Measurements from ENCODE around the gene RAP2A.

Gene RAP2A

DNA sequence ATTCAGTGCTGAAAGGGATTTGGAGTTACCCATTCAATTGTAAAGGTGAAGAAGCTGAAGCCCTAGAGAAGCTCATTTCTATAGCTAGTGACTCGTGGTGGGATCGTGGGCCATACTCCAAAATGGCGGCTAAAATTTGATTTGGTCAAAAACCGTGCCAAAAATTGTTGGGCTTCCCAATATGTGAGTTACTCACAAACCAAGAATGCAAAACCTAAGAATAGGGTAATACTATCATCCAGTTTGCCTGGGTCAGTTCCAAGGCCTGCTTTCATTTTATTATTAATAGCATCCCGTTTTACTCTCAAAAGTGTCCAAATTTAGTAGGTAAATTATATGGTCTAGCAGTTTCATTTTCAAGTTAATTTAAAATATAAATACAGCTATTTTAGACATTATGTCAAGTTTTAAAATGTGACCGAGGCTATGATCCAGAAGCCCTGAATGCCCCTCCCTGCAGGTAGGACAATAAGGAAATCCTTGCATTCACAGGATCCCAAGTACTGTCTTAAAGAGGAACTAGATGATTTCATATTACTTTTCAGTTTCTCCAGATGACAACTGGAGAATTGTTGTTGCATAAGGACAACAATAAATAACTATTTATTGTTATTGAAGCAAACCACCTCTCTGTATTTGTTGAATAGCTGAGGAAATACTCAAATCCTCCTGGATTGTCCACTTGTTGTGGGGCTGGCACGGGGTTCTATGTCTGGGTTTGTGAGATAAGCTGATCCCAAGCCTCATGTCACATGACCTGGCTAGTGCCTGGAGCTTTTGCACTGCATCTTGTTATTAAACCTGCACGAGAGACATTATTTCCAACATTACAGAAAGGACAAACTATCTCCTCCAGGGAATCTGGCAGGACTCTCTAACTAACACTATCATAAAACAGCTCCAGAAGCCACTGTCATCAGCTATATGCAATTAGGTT, 11.6 kb upstream of the RAP2A start:
- H3K4me3 ChIP-seq (ENCODE audit: low read depth, low read length), result no peak overlapping the region
- TF ChIP-seq, protein P1, sequence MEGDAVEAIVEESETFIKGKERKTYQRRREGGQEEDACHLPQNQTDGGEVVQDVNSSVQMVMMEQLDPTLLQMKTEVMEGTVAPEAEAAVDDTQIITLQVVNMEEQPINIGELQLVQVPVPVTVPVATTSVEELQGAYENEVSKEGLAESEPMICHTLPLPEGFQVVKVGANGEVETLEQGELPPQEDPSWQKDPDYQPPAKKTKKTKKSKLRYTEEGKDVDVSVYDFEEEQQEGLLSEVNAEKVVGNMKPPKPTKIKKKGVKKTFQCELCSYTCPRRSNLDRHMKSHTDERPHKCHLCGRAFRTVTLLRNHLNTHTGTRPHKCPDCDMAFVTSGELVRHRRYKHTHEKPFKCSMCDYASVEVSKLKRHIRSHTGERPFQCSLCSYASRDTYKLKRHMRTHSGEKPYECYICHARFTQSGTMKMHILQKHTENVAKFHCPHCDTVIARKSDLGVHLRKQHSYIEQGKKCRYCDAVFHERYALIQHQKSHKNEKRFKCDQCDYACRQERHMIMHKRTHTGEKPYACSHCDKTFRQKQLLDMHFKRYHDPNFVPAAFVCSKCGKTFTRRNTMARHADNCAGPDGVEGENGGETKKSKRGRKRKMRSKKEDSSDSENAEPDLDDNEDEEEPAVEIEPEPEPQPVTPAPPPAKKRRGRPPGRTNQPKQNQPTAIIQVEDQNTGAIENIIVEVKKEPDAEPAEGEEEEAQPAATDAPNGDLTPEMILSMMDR (IDR thresholded peaks at IDR 0.05; ENCODE audit: borderline replicate concordance, insufficient read depth, low read depth, low read length), result no peak

DNA sequence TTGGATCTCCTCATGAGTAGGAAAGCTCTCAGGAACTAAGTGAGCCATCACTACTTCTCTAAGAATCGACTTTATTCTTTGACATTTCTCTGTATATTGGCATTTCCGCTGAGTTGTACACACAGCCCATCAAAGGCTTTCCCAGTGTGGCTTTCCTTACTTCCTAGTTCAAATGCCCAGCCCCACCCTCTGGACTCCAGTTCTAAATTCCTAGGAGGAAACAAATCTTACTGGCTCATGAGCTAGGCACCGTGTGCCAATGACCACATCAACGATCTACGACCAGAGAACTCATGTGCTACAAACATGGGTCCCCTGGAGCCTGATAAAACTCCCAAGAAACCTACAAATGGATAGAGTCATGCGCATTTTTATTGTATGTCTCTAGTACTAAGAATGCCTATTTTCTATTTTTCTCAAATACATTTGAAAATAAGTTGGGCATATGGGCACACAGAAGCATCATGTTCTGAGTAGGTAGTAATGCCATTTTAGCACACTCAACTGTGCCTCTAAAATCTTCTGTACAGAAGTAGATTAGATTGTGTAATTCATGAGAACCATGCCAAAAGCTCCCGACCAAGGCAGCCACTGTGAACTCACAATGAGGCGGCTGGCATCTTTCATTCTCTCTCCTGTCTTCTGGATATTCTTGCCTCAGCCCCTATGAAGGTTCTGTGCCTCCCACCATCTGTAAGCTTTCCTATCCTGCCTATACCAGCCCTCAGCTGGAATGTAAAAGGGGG, 10.5 kb upstream of the RAP2A start:
- H3K4me3 ChIP-seq (ENCODE audit: low read depth, low read length), result no peak overlapping the region
- TF ChIP-seq, protein P1 (IDR thresholded peaks at IDR 0.05; ENCODE audit: borderline replicate concordance, insufficient read depth, low read depth, low read length), result no peak

- H3K4me3 ChIP-seq (ENCODE audit: low read depth, low read length), result no peak overlapping the region
- TF ChIP-seq, protein P1 (IDR thresholded peaks at IDR 0.05; ENCODE audit: borderline replicate concordance, insufficient read depth, low read depth, low read length), result no peak
Measured at GRCh38 chr13:97425590-97425989, 8.4 kb upstream of the RAP2A start.

DNA sequence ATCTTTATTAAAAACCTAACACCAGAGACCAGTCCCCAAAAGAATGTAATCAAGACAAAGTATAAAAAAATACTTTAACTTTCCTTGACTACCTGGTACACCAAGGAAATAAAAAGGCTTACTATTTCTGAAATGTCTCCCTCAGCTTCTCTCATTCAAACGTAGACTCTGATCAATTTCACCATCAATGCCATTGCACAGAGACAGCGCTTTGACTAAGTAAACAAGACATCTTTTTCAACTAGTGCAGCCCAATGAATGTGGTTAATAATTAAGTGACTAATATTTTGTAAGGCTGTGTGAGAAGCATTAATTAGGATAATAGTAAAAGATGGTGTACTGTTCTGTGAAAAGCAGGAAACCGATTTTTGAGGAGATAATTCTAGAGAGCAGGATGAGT, 7.3 kb upstream of the RAP2A start:
- no peak overlapping the region for H3K4me3 ChIP-seq (ENCODE audit: low read depth, low read length)
- TF ChIP-seq, protein P1 (IDR thresholded peaks at IDR 0.05; ENCODE audit: borderline replicate concordance, insufficient read depth, low read depth, low read length), result no peak

- TF ChIP-seq, protein P1 (IDR thresholded peaks at IDR 0.05; ENCODE audit: borderline replicate concordance, insufficient read depth, low read depth, low read length), result no peak
- no peak overlapping the region for H3K4me3 ChIP-seq (ENCODE audit: low read depth, low read length)
Measured at GRCh38 chr13:97429681-97430081, 4.3 kb upstream of the RAP2A start.

DNA sequence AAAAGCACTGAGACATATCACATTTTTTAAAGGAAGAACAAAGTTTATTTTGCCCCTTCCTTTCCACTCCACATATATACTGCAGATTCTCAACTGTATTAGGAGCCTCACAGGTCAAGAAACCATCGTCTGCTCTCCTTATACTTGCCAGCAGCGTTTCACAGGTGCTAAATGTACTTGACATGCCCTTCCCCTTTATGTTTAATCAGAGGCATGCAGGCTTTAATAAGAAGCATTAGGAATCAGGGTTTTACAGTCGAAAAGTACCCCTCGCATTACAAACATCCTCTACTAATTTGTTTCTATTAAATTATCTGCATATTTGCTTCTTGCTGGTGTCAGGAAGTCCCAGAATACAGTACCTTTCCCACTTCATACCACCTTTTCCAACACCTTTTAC, 3.7 kb upstream of the RAP2A start:
- TF ChIP-seq, protein P1 (IDR thresholded peaks at IDR 0.05; ENCODE audit: borderline replicate concordance, insufficient read depth, low read depth, low read length), result no peak
- no peak overlapping the region for H3K4me3 ChIP-seq (ENCODE audit: low read depth, low read length)

Data from GM12875 (cell line).